ENCODE data around the gene TAC4. TPM values are rescaled to one million over a fixed set of nuclear protein-coding genes. Genes with fewer than 3 reads are reported as not detected.

TAC4 gene
- total and polyA plus RNA-seq, 9 of the 15 experiments (the other 6 are each of a cell fraction or from before 2014, with no cell fraction given) = 0.17 TPM; not detected in 8

- TF ChIP-seq ZNF512 (tag; IDR thresholded peaks at IDR 0.05) (no peak), BCOR (IDR thresholded peaks at IDR 0.05) (peak; percentile 92), SMARCA5 (IDR thresholded peaks at IDR 0.05) (peak; percentile 44; the same call in 1 of the 2 replicates), NFE2 (IDR thresholded peaks at IDR 0.05; ENCODE audit: low read depth) (no peak), DACH1 (IDR thresholded peaks at IDR 0.05; ENCODE audit: partially characterized antibody) (no peak), KDM1A (IDR thresholded peaks at IDR 0.05) (peak; percentile 36 to 58; a peak in 3 of 4 replicates), ZNF696 (CRISPR knock-in tag; conservative IDR thresholded peaks at IDR 0.05) (no peak), MIER1 (IDR thresholded peaks at IDR 0.05; ENCODE audit: low read depth) (no peak), HDAC8 (tag; IDR thresholded peaks at IDR 0.05) (no peak), CREB1 (IDR thresholded peaks at IDR 0.05) (no peak), CREB1 (CRISPR knock-in tag; IDR thresholded peaks at IDR 0.05) (no peak)
Measured at GRCh38 chr17:49874911-49875310, 27.0 kb upstream of the TAC4 start (continued).

DNA sequence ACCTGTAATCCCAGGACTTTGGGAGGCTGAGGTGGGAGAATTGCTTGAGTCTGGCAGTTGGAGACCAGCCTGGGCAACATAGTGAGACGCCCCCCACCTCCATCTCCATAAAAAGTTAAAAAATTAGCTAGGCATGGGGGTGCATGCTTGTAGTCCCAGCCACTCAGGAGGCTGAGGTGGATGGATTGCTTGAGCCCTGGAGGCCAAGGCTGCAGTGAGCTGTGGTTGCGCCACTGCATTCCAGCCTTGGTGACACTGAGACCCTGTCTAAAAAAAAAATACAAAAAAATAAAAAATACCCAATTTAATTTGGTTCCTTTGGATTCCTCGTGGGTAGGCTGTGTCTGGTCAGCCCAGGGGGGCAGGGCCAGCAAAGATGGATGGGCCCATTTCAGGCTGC is 26.1 kb upstream of the TAC4 start:
- in situ Hi-C loops (cut with MboI) = no loop called here
- ChIA-PET CTCF (ENCODE audit: low intra/inter-chr PET ratio) (no interaction called here), POLR2A (no interaction called here)
- TF ChIP-seq, protein P1, sequence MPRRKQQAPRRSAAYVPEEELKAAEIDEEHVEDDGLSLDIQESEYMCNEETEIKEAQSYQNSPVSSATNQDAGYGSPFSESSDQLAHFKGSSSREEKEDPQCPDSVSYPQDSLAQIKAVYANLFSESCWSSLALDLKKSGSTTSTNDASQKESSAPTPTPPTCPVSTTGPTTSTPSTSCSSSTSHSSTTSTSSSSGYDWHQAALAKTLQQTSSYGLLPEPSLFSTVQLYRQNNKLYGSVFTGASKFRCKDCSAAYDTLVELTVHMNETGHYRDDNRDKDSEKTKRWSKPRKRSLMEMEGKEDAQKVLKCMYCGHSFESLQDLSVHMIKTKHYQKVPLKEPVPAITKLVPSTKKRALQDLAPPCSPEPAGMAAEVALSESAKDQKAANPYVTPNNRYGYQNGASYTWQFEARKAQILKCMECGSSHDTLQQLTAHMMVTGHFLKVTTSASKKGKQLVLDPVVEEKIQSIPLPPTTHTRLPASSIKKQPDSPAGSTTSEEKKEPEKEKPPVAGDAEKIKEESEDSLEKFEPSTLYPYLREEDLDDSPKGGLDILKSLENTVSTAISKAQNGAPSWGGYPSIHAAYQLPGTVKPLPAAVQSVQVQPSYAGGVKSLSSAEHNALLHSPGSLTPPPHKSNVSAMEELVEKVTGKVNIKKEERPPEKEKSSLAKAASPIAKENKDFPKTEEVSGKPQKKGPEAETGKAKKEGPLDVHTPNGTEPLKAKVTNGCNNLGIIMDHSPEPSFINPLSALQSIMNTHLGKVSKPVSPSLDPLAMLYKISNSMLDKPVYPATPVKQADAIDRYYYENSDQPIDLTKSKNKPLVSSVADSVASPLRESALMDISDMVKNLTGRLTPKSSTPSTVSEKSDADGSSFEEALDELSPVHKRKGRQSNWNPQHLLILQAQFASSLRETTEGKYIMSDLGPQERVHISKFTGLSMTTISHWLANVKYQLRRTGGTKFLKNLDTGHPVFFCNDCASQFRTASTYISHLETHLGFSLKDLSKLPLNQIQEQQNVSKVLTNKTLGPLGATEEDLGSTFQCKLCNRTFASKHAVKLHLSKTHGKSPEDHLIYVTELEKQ (CRISPR knock-in tag; IDR thresholded peaks at IDR 0.05) = no peak
- TF ChIP-seq ZNF280A (IDR thresholded peaks at IDR 0.05; ENCODE audit: low read depth, partially characterized antibody) = no peak
- TF ChIP-seq TCF7 (IDR thresholded peaks at IDR 0.05; ENCODE audit: borderline replicate concordance) = no peak
- no peak for TF ChIP-seq PTRF (tag; IDR thresholded peaks at IDR 0.05)

More for the DNA sequence above, 26.1 kb upstream of the TAC4 start:
- no peak overlapping the region for H3K4me2 ChIP-seq (ENCODE audit: insufficient read depth, low read length)
- H3K9me3 ChIP-seq (replicated peaks; ENCODE audit: control insufficient read depth, insufficient read depth, low read depth, low read length) = no peaks in the 10 kb centered on the region
- peaks cover under 1 to 4% of the 10 kb centered on the region in 2 experiments for H3K4me1 ChIP-seq (replicated peaks in 1 of 2; ENCODE audit: control insufficient read depth in 2 of 2, insufficient read depth in 2 of 2, low read length in 2 of 2)
- H3K36me3 ChIP-seq (ENCODE audit: control insufficient read depth, insufficient read depth, low read length) = no peaks in the 10 kb centered on the region
- H3K79me2 ChIP-seq (ENCODE audit: control insufficient read depth, insufficient read depth, low read length) = no peaks in the 10 kb centered on the region
- H3K9me1 ChIP-seq (ENCODE audit: control insufficient read depth, insufficient read depth, low read length) = no peaks in the 10 kb centered on the region
- no peak overlapping the region for H3K9ac ChIP-seq (ENCODE audit: insufficient read depth in 1 of 2, low read depth in 2 of 2, low read length in 2 of 2)
- no peak for ATAC-seq
- no TSS peak for BruUV-seq (replicated peaks)
- H3K4me3 ChIP-seq = no peak overlapping the region
- intact Hi-C loops (cut with micrococcal nuclease) = no loop called here
- WGBS (ENCODE audit: insufficient coverage, low coverage, missing lambda C conversion rate) = 12% methylated on average over 3 of the region's 3 CpGs
- no peak overlapping the region for H3K27ac ChIP-seq (ENCODE audit: extremely low read depth, low read depth, low read length)
- H4K20me1 ChIP-seq (replicated peaks; ENCODE audit: control insufficient read depth, insufficient read depth, low read length) = peaks cover 4% of the 10 kb centered on the region; the same call in 1 of the 2 replicates
- no peak overlapping the region for H2AFZ ChIP-seq (ENCODE audit: low read depth, low read length)
- DNase-seq (ENCODE audit: extremely low read depth in 1 of 4, low spot score in 3 of 4) = no peak
- H3K27me3 ChIP-seq (ENCODE audit: control insufficient read depth in 2 of 2, insufficient read depth in 2 of 2, low read length in 2 of 2) = peaks cover 5 to 43% of the 10 kb centered on the region in 2 experiments; a peak in 3 of 5 replicates
- FAIRE-seq = no peak

Measured in K562 (cell line).